Kidney tubule cell (primary cell): ENCODE data around the gene CPEB4.

Experiments
- DNase-seq: peaks from one replicate; pipeline ENCODE4 v3.0.0-alpha.2; 2018; ENCODE audit warnings: low spot score

The CPEB4 gene

GRCh38 chr5:173944511-173944910 is 56.4 kb downstream of the CPEB4 start:
- peak; percentile 81 for DNase-seq

- no peak for DNase-seq
Observed at GRCh38 chr5:173945160-173945559, 57.0 kb downstream of the CPEB4 start.

GRCh38 chr5:173946323-173946722 is 58.2 kb downstream of the CPEB4 start:
- DNase-seq, result no peak

- no peak for DNase-seq
Observed at GRCh38 chr5:173950829-173951228, 62.7 kb downstream of the CPEB4 start.

DNA sequence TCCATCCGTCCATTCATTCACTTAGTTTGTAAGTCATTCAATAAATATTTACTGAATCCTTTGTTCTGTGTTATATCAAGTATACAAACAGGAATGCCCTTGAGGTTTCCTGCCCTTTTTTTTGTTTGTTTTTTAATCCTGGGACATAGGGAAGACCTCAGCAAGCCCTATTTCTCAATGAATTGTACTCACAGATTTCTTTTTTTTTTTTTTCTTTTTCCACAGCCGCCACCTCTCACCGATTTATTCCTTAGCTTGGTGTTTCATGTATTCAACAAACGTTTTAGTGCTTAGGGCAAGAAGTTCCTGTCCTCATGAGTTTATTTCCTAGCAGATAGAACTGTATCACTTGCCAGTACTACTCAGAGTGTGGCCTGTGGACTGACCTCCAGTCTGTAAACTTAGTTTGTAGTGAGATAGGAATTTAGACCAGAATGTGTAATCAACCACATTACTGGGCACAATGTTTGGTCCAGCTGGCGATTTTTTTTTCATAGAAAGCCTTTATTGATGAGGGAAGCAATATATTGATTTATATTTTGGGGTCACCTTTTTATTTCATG is 65.5 kb downstream of the CPEB4 start:
- peak; percentile 72 for DNase-seq

GRCh38 chr5:173954671-173955521 is 66.7 kb downstream of the CPEB4 start:
- peak; percentile 88 for DNase-seq

DNA sequence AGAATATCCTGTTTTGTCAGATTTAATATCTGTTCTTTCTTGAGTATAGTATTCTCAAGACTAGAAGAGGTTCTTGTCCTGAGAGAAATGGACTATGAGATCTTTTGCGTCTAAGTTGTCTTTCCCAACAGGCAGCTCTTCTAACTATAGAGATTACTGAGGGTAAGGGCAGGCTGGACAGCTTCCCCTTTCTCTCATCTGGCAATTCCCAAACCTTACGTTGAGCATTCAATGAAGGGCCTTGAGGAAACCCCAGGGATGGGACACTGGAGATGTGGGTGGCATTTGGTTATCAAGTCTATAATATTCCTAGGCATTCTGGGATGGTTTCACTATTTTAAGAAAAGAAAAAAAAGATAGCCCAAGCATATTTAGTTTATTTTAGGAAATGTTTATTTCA is 72.8 kb downstream of the CPEB4 start:
- no peak for DNase-seq

- no peak for DNase-seq
Observed at GRCh38 chr5:173961418-173961817, 73.3 kb downstream of the CPEB4 start.

- DNase-seq, result no peak
Observed at GRCh38 chr5:173962436-173962972, 74.4 kb downstream of the CPEB4 start.

DNA sequence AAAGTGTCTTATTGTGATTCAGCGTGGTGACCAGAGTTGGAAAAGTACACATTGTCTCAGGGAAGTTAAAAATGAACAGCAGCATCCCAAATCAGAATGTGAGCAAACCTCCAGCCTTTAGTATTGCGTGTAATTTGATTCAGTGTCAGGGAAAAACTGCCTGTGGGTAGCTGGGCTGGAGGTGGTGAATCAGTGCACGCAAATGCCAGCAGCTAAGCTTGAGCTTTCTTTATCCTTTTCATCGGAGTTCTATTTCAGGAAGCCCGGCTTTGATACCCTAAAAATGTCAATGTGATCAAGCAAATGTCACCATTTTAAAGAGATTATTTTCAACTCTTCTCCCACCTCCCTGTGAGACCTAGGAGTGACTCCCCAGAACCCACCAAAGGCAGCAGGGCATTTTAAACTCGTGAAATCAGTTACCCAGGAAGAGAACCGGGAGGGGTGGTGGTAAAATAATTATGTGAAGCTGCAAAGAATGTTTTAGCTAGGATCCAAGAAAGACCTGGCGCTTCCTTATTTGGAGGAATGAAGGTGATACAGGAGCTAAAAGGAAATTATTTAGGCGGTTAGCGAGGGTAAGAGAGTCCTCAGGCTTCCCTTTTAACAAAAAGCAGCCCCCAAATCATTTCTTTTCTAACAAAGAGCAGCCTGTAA is 75.2 kb downstream of the CPEB4 start:
- peak; percentile 79 for DNase-seq

- DNase-seq, result peak; percentile 52
Observed at GRCh38 chr5:173963867-173964441, 75.8 kb downstream of the CPEB4 start.

GRCh38 chr5:173964506-173964905 is 76.4 kb downstream of the CPEB4 start:
- DNase-seq, result no peak

DNA sequence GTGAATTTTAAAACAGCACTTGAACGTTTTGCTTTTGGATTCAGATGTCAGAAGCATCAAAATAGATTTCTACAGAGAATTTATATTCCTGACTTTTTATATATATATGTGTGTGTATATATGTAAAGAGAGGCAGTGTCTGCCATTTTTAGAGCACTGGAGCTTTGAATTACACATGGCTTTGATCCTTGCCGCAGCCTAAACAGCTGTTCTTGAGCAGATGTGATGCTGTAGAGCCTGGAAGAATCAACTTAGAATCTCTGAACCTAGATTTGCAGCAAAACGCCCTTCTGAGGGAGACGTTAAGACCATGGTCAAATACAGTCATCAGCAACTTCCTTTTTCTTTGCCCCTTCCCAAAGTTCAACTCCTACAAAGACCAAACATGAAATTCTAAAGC is 79.1 kb downstream of the CPEB4 start:
- DNase-seq, result no peak

DNA sequence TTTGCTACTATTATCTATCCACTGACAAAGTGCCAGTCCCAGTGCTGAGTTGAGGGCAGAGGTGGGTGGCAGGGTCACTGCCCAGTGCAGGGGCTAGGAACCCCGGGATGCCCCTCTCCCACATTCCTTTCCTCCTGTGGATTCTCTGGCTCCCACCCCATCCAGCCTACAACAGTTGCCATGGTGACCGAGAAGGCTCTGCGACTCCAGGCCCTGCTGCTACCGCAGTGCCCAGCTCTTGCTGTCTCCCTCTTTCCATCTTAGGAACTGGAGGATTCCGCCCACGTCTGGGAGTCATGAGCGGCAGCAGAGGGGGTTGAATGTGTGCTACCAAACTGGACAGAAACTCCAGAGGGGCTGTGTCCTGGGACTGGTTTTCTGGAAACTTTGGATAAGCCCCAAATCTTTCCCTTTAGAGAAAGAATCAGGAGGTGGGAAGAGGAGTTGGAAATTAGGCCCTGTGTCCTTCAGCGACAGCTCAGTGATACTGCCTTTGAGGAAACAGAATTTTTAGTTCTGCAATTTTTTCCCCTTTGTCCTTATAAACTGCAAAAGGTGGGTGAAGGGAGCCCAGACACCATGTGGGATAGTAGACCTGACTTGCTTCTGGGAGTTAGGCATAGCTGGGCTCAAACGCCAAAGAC is 80.1 kb downstream of the CPEB4 start:
- no peak for DNase-seq

DNA sequence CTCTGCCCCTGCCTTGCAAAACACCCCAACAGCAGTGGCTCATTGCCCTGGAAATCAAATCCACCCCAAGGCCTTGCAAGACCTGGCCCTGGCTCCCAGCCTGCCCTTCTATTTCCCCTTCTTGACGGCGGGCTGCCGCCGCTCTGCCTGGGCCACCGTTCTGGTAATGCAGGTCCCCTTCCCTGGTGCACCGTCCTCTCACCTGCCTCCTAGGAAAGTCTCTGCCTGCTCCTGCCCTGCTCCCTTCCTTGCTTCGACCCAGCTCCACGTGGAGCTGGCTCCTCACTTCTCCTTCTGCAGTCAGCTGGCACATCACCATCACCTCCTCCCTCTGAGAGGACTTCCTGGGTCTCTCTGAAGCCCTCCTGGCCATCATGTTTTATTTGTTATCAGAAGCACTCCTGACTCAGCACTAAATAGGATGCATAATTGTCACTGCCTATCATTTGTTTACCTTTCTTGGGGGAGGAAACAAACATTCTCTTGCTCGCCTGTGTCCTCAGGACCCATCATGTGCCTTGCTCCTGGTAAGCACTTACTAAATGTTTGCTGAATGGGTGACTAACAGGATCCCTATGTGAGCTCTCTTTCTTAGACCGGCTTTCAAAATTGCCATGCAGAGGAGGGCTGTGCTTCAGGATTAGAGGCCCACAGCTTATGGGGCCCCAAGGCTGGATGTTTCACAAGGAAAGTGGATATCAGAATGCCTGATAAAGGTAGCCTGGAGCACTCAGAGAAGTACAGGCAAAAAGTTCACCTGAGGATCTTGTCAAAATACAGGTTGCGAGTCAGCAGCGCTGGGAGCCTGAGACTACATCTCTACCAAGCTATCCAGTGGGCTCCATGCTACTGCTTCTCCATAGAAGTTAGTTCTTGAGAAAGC is 81.3 kb downstream of the CPEB4 start:
- peak; percentile 79 for DNase-seq

- DNase-seq, result no peak
Observed at GRCh38 chr5:173970878-173971650, 82.9 kb downstream of the CPEB4 start.

DNA sequence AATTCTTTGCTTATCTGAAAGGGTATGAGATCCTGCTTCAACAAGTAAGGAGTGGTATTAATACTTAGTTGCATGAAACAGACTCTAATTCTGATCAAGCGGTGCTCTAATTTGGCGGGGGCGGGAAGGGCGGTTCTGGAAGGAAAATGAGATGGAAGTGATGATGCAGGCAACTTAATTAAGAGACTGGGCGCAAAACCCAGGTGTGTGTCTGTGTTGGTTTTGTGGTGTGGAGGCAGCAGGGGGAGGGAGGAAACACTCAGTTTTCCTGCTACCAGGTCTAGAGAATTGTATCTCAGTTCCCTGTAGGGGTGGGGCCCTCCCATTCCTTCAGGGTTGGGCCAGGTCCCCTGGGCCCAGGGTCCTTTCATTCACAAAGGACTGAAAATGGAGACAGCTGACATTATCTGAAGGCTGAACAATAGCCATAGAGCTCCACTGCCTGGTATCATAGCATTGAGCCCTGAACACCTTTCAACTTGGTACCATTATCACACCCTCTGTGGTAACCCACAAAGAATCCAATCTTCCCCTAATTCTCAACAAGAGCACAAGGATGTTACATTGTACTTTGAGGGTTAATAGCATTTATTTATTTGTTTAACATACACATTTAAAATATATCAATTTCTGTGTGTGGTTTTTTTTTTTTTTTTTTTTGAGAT is 83.7 kb downstream of the CPEB4 start:
- no peak for DNase-seq

- no peak for DNase-seq
Observed at GRCh38 chr5:173972607-173972924, 84.4 kb downstream of the CPEB4 start.

DNA sequence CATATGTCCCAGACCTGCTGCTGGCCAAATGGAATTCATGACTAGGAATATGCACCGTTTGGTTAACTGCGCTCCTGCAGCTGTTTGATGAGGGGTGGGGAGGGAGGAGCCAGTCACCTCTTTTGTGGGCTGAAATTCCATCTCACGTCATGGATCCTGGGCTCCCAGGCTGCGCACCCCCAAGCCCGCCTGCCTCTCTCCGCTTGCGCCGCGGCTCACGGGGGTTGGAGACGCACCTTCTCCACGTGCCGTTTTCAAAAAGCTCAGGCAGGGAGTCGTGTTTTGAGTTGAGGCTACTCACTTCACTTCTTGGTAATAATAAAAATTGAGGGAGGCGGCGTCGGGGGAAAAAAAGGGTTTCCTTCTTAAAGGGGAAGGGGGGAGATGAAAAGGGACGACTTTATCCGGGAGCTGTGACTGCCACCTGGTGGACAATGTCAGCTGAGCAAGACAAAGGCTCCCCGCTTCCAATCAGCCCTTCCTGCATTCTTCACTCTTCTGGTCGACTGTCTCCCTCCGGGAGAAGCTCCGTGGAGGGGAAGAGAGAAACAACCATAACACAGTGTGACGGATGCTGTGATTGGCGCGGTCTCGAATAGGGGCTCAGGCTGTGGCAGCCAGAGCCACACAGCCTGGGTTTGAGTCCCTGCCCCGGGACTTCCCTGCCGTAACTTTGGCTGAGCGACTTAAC is 84.9 kb downstream of the CPEB4 start:
- peak; percentile 84 for DNase-seq
